PC-9 (cell line): ENCODE measurements around the gene BSCL2. TPM values are rescaled to one million over a fixed set of nuclear protein-coding genes. Genes with fewer than 3 reads are reported as not detected.

Experiments
- BruUV-seq: library from RNA; stranded (reverse); fragments of 400-500 nt; replicated peaks from 2 replicates; lab custom pipeline; 2021; lab: Mats Ljungman, UMichigan
- CTCF ChIA-PET: fragments of 300-600 bp; sonication (Branson Sonifier 250); formaldehyde crosslinking; loops from one replicate; lab custom pipeline; 2022; ENCODE audit warnings: antibody characterized with exemption; lab: Charles Lee
- POLR2A ChIA-PET: fragments of 300-600 bp; sonication (Branson Sonifier 250); formaldehyde crosslinking; loops from one replicate; lab custom pipeline; 2022; ENCODE audit warnings: antibody characterized with exemption; ENCODE audit not compliant: unreplicated experiment; lab: Charles Lee
- DNase-seq, 2 experiments: peaks; one replicate each; pipeline versions ENCODE4 v3.0.0 to v3.0.0-alpha.2; 2015 to 2022; ENCODE audit warnings: mixed read lengths in 1 of 2
- H2AFZ ChIP-seq: fragments of 200-600 bp; sonication (generic); 2 replicates; pipeline ENCODE4 v1.8.1; 2017; ENCODE audit warnings: antibody characterized with exemption
- H3F3A ChIP-seq: fragments of 200-600 bp; sonication (generic); 2 replicates; pipeline ENCODE4 v1.8.1; 2017; ENCODE audit warnings: antibody characterized with exemption, mild to moderate bottlenecking, low read depth; ENCODE audit not compliant: insufficient read depth
- H3K27ac ChIP-seq: fragments of 200-600 bp; sonication (generic); 2 replicates; pipeline ENCODE4 v1.6.1; 2016; ENCODE audit warnings: mixed run types
- H3K27me3 ChIP-seq: fragments of 200-600 bp; sonication (generic); 2 replicates; pipeline ENCODE4 v1.6.1; 2016; ENCODE audit warnings: low read depth, mixed run types; ENCODE audit not compliant: insufficient read depth
- H3K36me3 ChIP-seq: fragments of 200-600 bp; sonication (generic); 2 replicates; pipeline ENCODE4 v1.6.1; 2016; ENCODE audit warnings: low read depth, mixed run types
- H3K4me1 ChIP-seq: fragments of 200-600 bp; sonication (generic); replicated peaks from 2 replicates; pipeline ENCODE4 v1.6.1; 2016; ENCODE audit warnings: mixed run types; ENCODE audit not compliant: insufficient read depth
- H3K4me2 ChIP-seq: fragments of 200-600 bp; sonication (generic); 2 replicates; pipeline ENCODE4 v1.6.1; 2017; ENCODE audit warnings: mixed run types
- H3K4me3 ChIP-seq: fragments of 200-600 bp; sonication (generic); 2 replicates; pipeline ENCODE4 v1.6.1; 2016; ENCODE audit warnings: mixed run types
- H3K79me2 ChIP-seq: fragments of 200-600 bp; sonication (generic); 2 replicates; pipeline ENCODE4 v1.6.1; 2017; ENCODE audit warnings: low read depth, mixed run types
- H3K9me2 ChIP-seq: fragments of 200-600 bp; sonication (generic); 2 replicates; pipeline ENCODE4 v1.8.1; 2017; ENCODE audit warnings: mild to moderate bottlenecking; ENCODE audit not compliant: insufficient read depth
- H3K9me3 ChIP-seq: fragments of 200-600 bp; sonication (generic); 2 replicates; pipeline ENCODE4 v1.8.1; 2016; ENCODE audit warnings: low read depth; ENCODE audit not compliant: insufficient read depth
- H4K20me1 ChIP-seq: fragments of 200-600 bp; sonication (generic); 2 replicates; pipeline ENCODE4 v1.8.1; 2017; ENCODE audit not compliant: insufficient read depth
- CTCF ChIP-seq: fragments of 200-600 bp; sonication (generic); conservative IDR thresholded peaks from 2 replicates; pipeline ENCODE4 v1.6.1; 2017; ENCODE audit warnings: mixed run types, antibody characterized with exemption, mild to moderate bottlenecking, moderate library complexity
- EZH2 ChIP-seq: fragments of 200-600 bp; sonication (generic); IDR thresholded peaks from 2 replicates; pipeline ENCODE4 v1.8.0; 2017; ENCODE audit warnings: antibody characterized with exemption, low read depth
- intact Hi-C: fragments of 100-400 bp; cut with micrococcal nuclease; formaldehyde crosslinking; loops from one replicate; pipeline ENCODE4 v1.10.0; 2022; ENCODE audit not compliant: unreplicated experiment
- total RNA-seq: library from RNA; stranded (reverse); gene quantifications from 2 replicates; pipeline ENCODE4 v1.2.3, GENCODE V29; 2021

The BSCL2 gene
- total RNA-seq, 1 experiment from 2014 or later, result 201 TPM

DNA sequence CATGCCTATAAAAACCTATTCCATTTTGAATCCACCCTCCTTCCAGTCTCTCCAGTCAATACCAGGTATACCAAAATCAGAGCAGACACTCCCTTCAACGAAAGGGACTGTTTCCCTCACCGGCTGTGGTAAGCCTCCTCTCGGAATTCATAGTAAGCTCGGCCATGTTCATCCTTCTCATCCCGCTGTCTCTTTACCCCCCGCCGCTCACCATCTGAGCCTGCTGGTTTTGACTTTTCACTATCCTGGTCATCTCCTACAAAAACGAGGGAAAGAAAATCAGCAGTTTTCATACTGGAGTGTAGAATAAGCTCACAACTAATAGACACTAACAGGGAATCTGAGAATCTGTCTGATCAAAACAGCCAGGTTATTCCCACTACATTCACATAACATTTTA, 16.9 kb upstream of the BSCL2 start:
- H3K36me3 ChIP-seq, result peaks cover 52% of the 10 kb centered on the region
- 0 out of 2 replicates have a peak overlapping the region, but pooled peaks have one; percentile 4 for H3K27ac ChIP-seq
- peaks cover 35% of the 10 kb centered on the region for H4K20me1 ChIP-seq

GRCh38 chr11:62721994-62722393, 14.8 kb upstream of the BSCL2 start:
- peaks cover 64% of the 10 kb centered on the region for H3F3A ChIP-seq
- no peak overlapping the region for H3K4me2 ChIP-seq
- H2AFZ ChIP-seq, result no peak overlapping the region
- peaks cover 71% of the 10 kb centered on the region for H3K36me3 ChIP-seq
- peaks cover 96% of the 10 kb centered on the region for H3K79me2 ChIP-seq
- peaks cover 16% of the 10 kb centered on the region for H3K4me1 ChIP-seq
- no peak for DNase-seq
- no peak; the same call in 1 of the 2 replicates for TF ChIP-seq CTCF
- no peak for TF ChIP-seq EZH2
- no peak overlapping the region for H3K27ac ChIP-seq
- no peaks in the 10 kb centered on the region for H3K9me3 ChIP-seq
- H3K4me3 ChIP-seq, result no peak overlapping the region
- intact Hi-C loops, result loop anchor here (1.0 kb wide), 1 partner anchor 16 kb away; no protein-coding TSS in a partner anchor
- no peaks in the 10 kb centered on the region for H3K27me3 ChIP-seq
- H3K9me2 ChIP-seq, result no peaks in the 10 kb centered on the region
- H4K20me1 ChIP-seq, result peaks cover 35% of the 10 kb centered on the region
- ChIA-PET CTCF (no interaction called here), POLR2A (no interaction called here)
- BruUV-seq, result TSS peak; percentile 1

More for the DNA sequence above, 16.9 kb upstream of the BSCL2 start:
- no peak for DNase-seq
- BruUV-seq, result no TSS peak
- Histone ChIP-seq H3F3A (peaks cover 64% of the 10 kb centered on the region), H3K9me2 (no peaks in the 10 kb centered on the region), H3K9me3 (no peaks in the 10 kb centered on the region), H3K4me1 (peaks cover 16% of the 10 kb centered on the region), H3K27me3 (no peaks in the 10 kb centered on the region), H3K79me2 (peaks cover 84% of the 10 kb centered on the region), H2AFZ (no peak overlapping the region), H3K4me3 (peak overlapping the region; percentile 84; the same call in 1 of the 2 replicates), H3K4me2 (peak overlapping the region; percentile 97)
- ChIA-PET POLR2A (interaction anchor here (0.7 kb wide), 1 partner anchor 56 kb away, joined by 3 read pairs; no protein-coding TSS in a partner anchor), CTCF (interaction anchor here (0.7 kb wide), 2 partner anchors 16 to 62 kb away, joined by 4 read pairs; no protein-coding TSS in a partner anchor)
- intact Hi-C loops, result no loop called here
- no peak for TF ChIP-seq CTCF
- TF ChIP-seq EZH2, result no peak

DNA sequence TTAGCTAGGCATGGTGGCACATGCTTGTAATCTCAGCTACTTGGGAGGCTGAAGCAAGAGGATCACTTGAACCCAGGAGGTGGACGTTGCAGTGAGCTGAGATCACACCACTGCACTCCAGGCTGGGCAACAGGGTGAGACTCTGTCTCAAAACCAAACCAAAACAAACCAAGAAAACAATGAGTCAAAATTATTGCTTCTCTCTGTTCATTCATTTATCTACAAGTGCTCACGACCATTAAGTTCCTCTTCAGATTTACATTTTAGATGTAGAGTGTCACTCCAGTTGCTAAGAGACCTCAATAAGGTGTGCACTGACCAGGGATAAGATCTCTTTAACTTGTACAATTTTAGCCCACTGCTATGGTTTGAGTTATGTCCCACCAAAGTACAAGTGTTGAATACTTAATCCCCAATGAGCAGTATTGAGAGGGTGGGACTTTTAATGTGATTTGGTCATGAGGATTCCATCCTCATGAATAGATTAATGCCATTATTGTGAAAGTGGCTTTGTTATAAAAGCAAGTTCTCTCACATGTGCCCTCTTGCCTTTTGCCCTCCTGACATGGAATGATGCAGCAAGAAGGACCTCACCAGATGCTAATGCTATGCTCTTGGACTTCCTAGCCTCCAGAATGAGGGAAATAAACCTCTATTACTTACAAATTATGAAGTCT, 12.2 kb upstream of the BSCL2 start:
- H4K20me1 ChIP-seq, result peaks cover 14% of the 10 kb centered on the region
- H3K4me3 ChIP-seq, result no peak overlapping the region
- peaks cover 86% of the 10 kb centered on the region for H3K36me3 ChIP-seq
- H3K4me1 ChIP-seq, result peaks cover 11% of the 10 kb centered on the region
- POLR2A ChIA-PET, result no interaction called here
- H3K4me2 ChIP-seq, result no peak overlapping the region
- no peak for TF ChIP-seq CTCF
- TF ChIP-seq EZH2, result no peak
- no TSS peak for BruUV-seq
- H2AFZ ChIP-seq, result no peak overlapping the region
- no peak for DNase-seq
- no peaks in the 10 kb centered on the region for H3K27me3 ChIP-seq
- H3K9me3 ChIP-seq, result no peaks in the 10 kb centered on the region
- H3K9me2 ChIP-seq, result no peaks in the 10 kb centered on the region
- intact Hi-C loops, result no loop called here
- peaks cover 64% of the 10 kb centered on the region for H3F3A ChIP-seq
- CTCF ChIA-PET, result no interaction called here
- H3K27ac ChIP-seq, result no peak overlapping the region
- peaks cover 89% of the 10 kb centered on the region for H3K79me2 ChIP-seq
